OCI-LY1 (cell line): Measurements from ENCODE around the gene DAAM2.

Experiments
- H2AFZ ChIP-seq: fragments of 200-600 bp; sonication (generic), shearing (Covaris generic); 2 replicates; pipeline ENCODE4 v1.6.0; 2014; ENCODE audit warnings: antibody characterized with exemption, mild to moderate bottlenecking, low read length
- H3F3A ChIP-seq: fragments of 200-600 bp; sonication (generic), shearing (Covaris generic); 2 replicates; pipeline ENCODE4 v1.6.0; 2014; ENCODE audit warnings: mild to moderate bottlenecking, antibody characterized with exemption, low read length, moderate library complexity; ENCODE audit not compliant: insufficient read depth
- H3K27ac ChIP-seq: fragments of 200-600 bp; sonication (generic); 2 replicates; pipeline ENCODE4 v1.5.1; 2014; ENCODE audit warnings: low read length, mixed run types, mild to moderate bottlenecking, low read depth; ENCODE audit not compliant: poor library complexity, severe bottlenecking
- H3K27me3 ChIP-seq: fragments of 200-600 bp; sonication (generic); 2 replicates; pipeline ENCODE4 v1.6.0; 2014; ENCODE audit warnings: antibody characterized with exemption, mild to moderate bottlenecking, low read length, moderate library complexity; ENCODE audit not compliant: insufficient read depth
- H3K36me3 ChIP-seq: fragments of 200-600 bp; sonication (generic); 2 replicates; pipeline ENCODE4 v1.6.1; 2014; ENCODE audit warnings: mild to moderate bottlenecking, antibody characterized with exemption, low read length, moderate library complexity, mixed read lengths; ENCODE audit not compliant: insufficient read depth
- H3K4me1 ChIP-seq: fragments of 200-600 bp; sonication (generic); 2 replicates; pipeline ENCODE4 v1.5.1; 2014; ENCODE audit warnings: mild to moderate bottlenecking, low read length, moderate library complexity; ENCODE audit not compliant: insufficient read depth, severe bottlenecking
- H3K4me2 ChIP-seq: fragments of 200-600 bp; sonication (generic), shearing (Covaris generic); 2 replicates; pipeline ENCODE4 v1.6.1; 2014; ENCODE audit warnings: low read length
- H3K4me3 ChIP-seq: fragments of 200-600 bp; sonication (generic); 2 replicates; pipeline ENCODE4 v1.5.1; 2014; ENCODE audit warnings: low read length, low read depth, mild to moderate bottlenecking, mixed read lengths; ENCODE audit not compliant: poor library complexity, severe bottlenecking
- H3K79me2 ChIP-seq: fragments of 200-600 bp; shearing (Covaris generic); 2 replicates; pipeline ENCODE4 v1.6.1; 2016; ENCODE audit warnings: mixed run types, low read length, mixed read lengths; ENCODE audit not compliant: insufficient read depth
- H3K9ac ChIP-seq: fragments of 200-600 bp; sonication (generic), shearing (Covaris generic); 2 replicates; pipeline ENCODE4 v1.6.1; 2014; ENCODE audit warnings: mild to moderate bottlenecking, low read length, mixed read lengths
- H3K9me2 ChIP-seq: fragments of 200-600 bp; sonication (generic), shearing (Covaris generic); 2 replicates; pipeline ENCODE4 v1.6.1; 2014; ENCODE audit warnings: low read depth, mild to moderate bottlenecking, low read length, mixed read lengths
- H3K9me3 ChIP-seq: fragments of 200-600 bp; shearing (Covaris generic); 2 replicates; pipeline ENCODE4 v1.6.1; 2014; ENCODE audit warnings: low read length, mixed read lengths
- H4K20me1 ChIP-seq: fragments of 200-600 bp; sonication (generic), shearing (Covaris generic); 2 replicates; pipeline ENCODE4 v1.6.0; 2016; ENCODE audit warnings: mild to moderate bottlenecking, low read length; ENCODE audit not compliant: insufficient read depth
- CTCF ChIP-seq: fragments of 200-600 bp; sonication (generic), shearing (Covaris generic); IDR thresholded peaks from 2 replicates; pipeline ENCODE4 v1.5.1; 2017; ENCODE audit warnings: mild to moderate bottlenecking, antibody characterized with exemption, low read length, moderate library complexity, mixed read lengths
- EZH2 ChIP-seq: fragments of 200-600 bp; sonication (generic), shearing (Covaris generic); IDR thresholded peaks from 2 replicates; pipeline ENCODE4 v1.8.0; 2017; ENCODE audit warnings: borderline replicate concordance, mixed run types, mild to moderate bottlenecking, antibody characterized with exemption, low read length, moderate library complexity, mixed read lengths

The DAAM2 gene

GRCh38 chr6:39836606-39837005 is 44.4 kb downstream of the DAAM2 start:
- Histone ChIP-seq H3K9ac (no peak overlapping the region), H3K4me2 (no peak overlapping the region), H3K79me2 (no peaks in the 10 kb centered on the region), H2AFZ (no peak overlapping the region), H3K36me3 (no peaks in the 10 kb centered on the region), H3K27ac (no peak overlapping the region), H4K20me1 (no peaks in the 10 kb centered on the region), H3F3A (no peaks in the 10 kb centered on the region), H3K4me1 (no peaks in the 10 kb centered on the region), H3K9me3 (no peaks in the 10 kb centered on the region), H3K4me3 (no peak overlapping the region), H3K27me3 (no peaks in the 10 kb centered on the region), H3K9me2 (no peaks in the 10 kb centered on the region)
- TF ChIP-seq EZH2 (no peak), CTCF (no peak)

GRCh38 chr6:39839445-39839844 is 47.3 kb downstream of the DAAM2 start:
- H4K20me1 ChIP-seq = no peaks in the 10 kb centered on the region
- H3K79me2 ChIP-seq = no peaks in the 10 kb centered on the region
- H3K4me1 ChIP-seq = no peaks in the 10 kb centered on the region
- H3K36me3 ChIP-seq = no peaks in the 10 kb centered on the region
- H3K9ac ChIP-seq = no peak overlapping the region
- H3K9me2 ChIP-seq = no peaks in the 10 kb centered on the region
- H3K9me3 ChIP-seq = no peaks in the 10 kb centered on the region
- H3K4me3 ChIP-seq = no peak overlapping the region
- H3F3A ChIP-seq = no peaks in the 10 kb centered on the region
- no peak overlapping the region for H3K4me2 ChIP-seq
- no peak overlapping the region for H3K27ac ChIP-seq
- H2AFZ ChIP-seq = no peak overlapping the region
- no peaks in the 10 kb centered on the region for H3K27me3 ChIP-seq
- no peak for TF ChIP-seq CTCF
- TF ChIP-seq EZH2 = no peak

GRCh38 chr6:39840781-39841180 is 48.6 kb downstream of the DAAM2 start:
- no peak overlapping the region for H2AFZ ChIP-seq
- TF ChIP-seq CTCF (no peak), EZH2 (no peak)

More at GRCh38 chr6:39840781-39841180, 48.6 kb downstream of the DAAM2 start:
- Histone ChIP-seq H4K20me1 (no peaks in the 10 kb centered on the region), H3K79me2 (no peaks in the 10 kb centered on the region), H3K36me3 (no peaks in the 10 kb centered on the region), H3K9me2 (no peaks in the 10 kb centered on the region), H3K27me3 (no peaks in the 10 kb centered on the region), H3K27ac (no peak overlapping the region), H3K4me3 (no peak overlapping the region), H3F3A (no peaks in the 10 kb centered on the region), H3K4me2 (no peak overlapping the region), H3K4me1 (no peaks in the 10 kb centered on the region), H3K9ac (no peak overlapping the region), H3K9me3 (no peaks in the 10 kb centered on the region)
